Smooth muscle cell (in vitro differentiated cells): ENCODE measurements around the gene CHTF18. TPM values are rescaled to one million over a fixed set of nuclear protein-coding genes. Genes with fewer than 3 reads are reported as not detected.

ENCODE experiments used
- DNase-seq: peaks from one replicate; lab custom pipeline; 2025; ENCODE audit not compliant: unreplicated experiment; lab: John Stamatoyannopoulos, UW
- H2AFZ ChIP-seq: fragments of 200-600 bp; sonication (generic); 2 replicates; pipeline ENCODE4 v1.6.0; 2016; ENCODE audit warnings: antibody characterized with exemption, low read depth, mild to moderate bottlenecking
- H3F3A ChIP-seq: fragments of 200-600 bp; sonication (generic); 2 replicates; pipeline ENCODE4 v1.6.0; 2017; ENCODE audit warnings: antibody characterized with exemption, low read depth
- H3K27ac ChIP-seq: fragments of 200-600 bp; sonication (generic); 2 replicates; pipeline ENCODE4 v1.5.1; 2016; ENCODE audit warnings: low read depth, mild to moderate bottlenecking
- H3K27me3 ChIP-seq: fragments of 200-600 bp; sonication (generic); 2 replicates; pipeline ENCODE4 v1.6.1; 2016; ENCODE audit warnings: low read depth, mild to moderate bottlenecking
- H3K36me3 ChIP-seq: fragments of 200-600 bp; sonication (generic); 2 replicates; pipeline ENCODE4 v1.5.1; 2016; ENCODE audit warnings: low read depth
- H3K4me1 ChIP-seq: fragments of 200-600 bp; sonication (generic); 2 replicates; pipeline ENCODE4 v1.5.1; 2016; ENCODE audit warnings: low read depth
- H3K4me2 ChIP-seq: fragments of 200-600 bp; sonication (generic); 2 replicates; pipeline ENCODE4 v1.6.0; 2016; ENCODE audit warnings: mild to moderate bottlenecking
- H3K4me3 ChIP-seq: fragments of 200-600 bp; sonication (generic); 2 replicates; pipeline ENCODE4 v1.5.1; 2016; ENCODE audit warnings: mild to moderate bottlenecking
- H3K79me2 ChIP-seq: fragments of 200-600 bp; sonication (generic); 2 replicates; pipeline ENCODE4 v1.6.0; 2016; ENCODE audit warnings: low read depth, mild to moderate bottlenecking
- H3K9ac ChIP-seq: fragments of 200-600 bp; sonication (generic); 2 replicates; pipeline ENCODE4 v1.6.0; 2016; ENCODE audit warnings: low read depth
- H3K9me3 ChIP-seq: fragments of 200-600 bp; sonication (generic); replicated peaks from 2 replicates; pipeline ENCODE4 v1.5.1; 2016; ENCODE audit warnings: low read depth
- H4K20me1 ChIP-seq: fragments of 200-600 bp; sonication (generic); 2 replicates; pipeline ENCODE4 v1.6.0; 2016; ENCODE audit warnings: low read depth
- CTCF ChIP-seq: fragments of 200-600 bp; sonication (generic); IDR thresholded peaks from 2 replicates; pipeline ENCODE4 v1.5.1; 2017; ENCODE audit warnings: borderline replicate concordance, mild to moderate bottlenecking, antibody characterized with exemption; ENCODE audit not compliant: insufficient read depth, poor library complexity, severe bottlenecking
- WGBS: methylation state at CpG from one replicate; pipeline ENCODE4 v1.1.7; 2016; ENCODE audit warnings: low lambda C conversion rate; 5-methylcytosine and 5-hydroxymethylcytosine counted together
- polyA plus RNA-seq: library from polyadenylated mRNA; unstranded; fragments of >200 nt; fragmentation: Nextera tagmentation; extraction: Ambion mirVana; gene quantifications from 2 replicates; pipeline ENCODE4 v1.2.1, GENCODE V29; 2016
- total RNA-seq: library from RNA; depleted of rRNA; stranded (reverse); fragments of >200 nt; gene quantifications from 2 replicates; pipeline ENCODE4 v1.2.3, GENCODE V29; 2014

The CHTF18 gene
- total and polyA plus RNA-seq, 2 experiments from 2014 or later = 27.2 to 33.2 TPM

- peaks cover 32% of the 10 kb centered on the region for H3K27me3 ChIP-seq
- no peak overlapping the region for H2AFZ ChIP-seq
Observed at GRCh38 chr16:797120-797420, 8.7 kb downstream of the CHTF18 start.

GRCh38 chr16:797686-798085, 9.3 kb downstream of the CHTF18 start:
- TF ChIP-seq CTCF = no peak
- WGBS = 96% methylated on average over 22 of the region's 22 CpGs

More at GRCh38 chr16:797120-797420, 8.7 kb downstream of the CHTF18 start:
- Histone ChIP-seq H4K20me1 (no peaks in the 10 kb centered on the region), H3K36me3 (no peaks in the 10 kb centered on the region), H3K4me2 (no peak overlapping the region), H3K79me2 (no peaks in the 10 kb centered on the region), H3K4me1 (peaks cover 8% of the 10 kb centered on the region), H3K4me3 (no peak overlapping the region), H3F3A (no peaks in the 10 kb centered on the region), H3K27ac (no peak overlapping the region), H3K9me3 (no peaks in the 10 kb centered on the region), H3K9ac (no peak overlapping the region)
- DNase-seq = no peak
- WGBS = 100% methylated on average over 1 of the region's 2 CpGs
- TF ChIP-seq CTCF = no peak

DNA sequence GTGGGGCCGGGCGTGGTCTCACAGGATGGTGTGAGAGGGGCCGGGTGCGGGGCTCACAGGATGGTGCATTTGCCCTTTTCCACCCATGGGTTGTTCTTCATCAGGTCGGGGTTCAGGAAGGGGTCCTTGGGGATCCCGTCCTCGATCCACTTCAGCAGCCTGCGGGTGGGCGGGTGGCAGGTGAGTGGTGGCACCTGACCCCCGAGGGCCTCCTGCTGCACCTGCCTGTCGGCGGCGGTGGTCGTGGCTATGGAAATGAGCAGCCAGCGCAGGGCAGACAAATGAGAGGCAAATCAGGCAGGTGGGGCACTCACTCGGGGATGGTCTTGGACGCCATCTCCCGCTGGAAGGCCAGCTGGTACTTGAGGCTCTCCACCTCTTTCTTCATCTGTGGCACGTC, 10.2 kb downstream of the CHTF18 start:
- Histone ChIP-seq H3K9me3 (no peaks in the 10 kb centered on the region), H3K4me3 (no peak overlapping the region), H3K27ac (no peak overlapping the region)

More at GRCh38 chr16:797686-798085, 9.3 kb downstream of the CHTF18 start:
- H3K4me1 ChIP-seq = peaks cover 8% of the 10 kb centered on the region
- H3K9me3 ChIP-seq = no peaks in the 10 kb centered on the region
- H2AFZ ChIP-seq = no peak overlapping the region
- H3K27me3 ChIP-seq = peaks cover 36% of the 10 kb centered on the region
- no peak for DNase-seq
- no peaks in the 10 kb centered on the region for H4K20me1 ChIP-seq
- no peak overlapping the region for H3K9ac ChIP-seq
- no peak overlapping the region for H3K27ac ChIP-seq
- H3K4me3 ChIP-seq = no peak overlapping the region
- H3K36me3 ChIP-seq = no peaks in the 10 kb centered on the region
- no peaks in the 10 kb centered on the region for H3K79me2 ChIP-seq
- no peaks in the 10 kb centered on the region for H3F3A ChIP-seq
- H3K4me2 ChIP-seq = no peak overlapping the region

More for the DNA sequence above, 10.2 kb downstream of the CHTF18 start:
- no peaks in the 10 kb centered on the region for H3K79me2 ChIP-seq
- no peak overlapping the region for H3K4me2 ChIP-seq
- whole genome bisulfite sequencing = 96% methylated on average over 19 of the region's 19 CpGs
- no peaks in the 10 kb centered on the region for H3K36me3 ChIP-seq
- H3K9ac ChIP-seq = no peak overlapping the region
- H4K20me1 ChIP-seq = no peaks in the 10 kb centered on the region
- H3K4me1 ChIP-seq = peaks cover 8% of the 10 kb centered on the region
- H2AFZ ChIP-seq = no peak overlapping the region
- H3F3A ChIP-seq = no peaks in the 10 kb centered on the region
- no peak for TF ChIP-seq CTCF
- no peak for DNase-seq
- peaks cover 40% of the 10 kb centered on the region for H3K27me3 ChIP-seq
